ENCODE data around the gene MVB12B.

GRCh38 chr9:126297661-126298060 is 29.0 kb upstream of the MVB12B start:
- TF ChIP-seq ETV6 (CRISPR knock-in tag; conservative IDR thresholded peaks at IDR 0.05) (no peak), ZNF138 (CRISPR knock-in tag; IDR thresholded peaks at IDR 0.05; ENCODE audit: low read depth) (no peak), MYNN (CRISPR knock-in tag; IDR thresholded peaks at IDR 0.05; ENCODE audit: low read depth) (no peak), CAMTA2 (CRISPR knock-in tag; IDR thresholded peaks at IDR 0.05; ENCODE audit: borderline replicate concordance) (no peak), CBX2 (IDR thresholded peaks at IDR 0.05; ENCODE audit: low read depth, low read length) (no peak), CBX2 (CRISPR knock-in tag; IDR thresholded peaks at IDR 0.05; ENCODE audit: low read depth) (no peak), ZNF572 (CRISPR knock-in tag; IDR thresholded peaks at IDR 0.05) (no peak), ADNP (CRISPR knock-in tag; IDR thresholded peaks at IDR 0.05) (no peak)
- TF ChIP-seq, protein P1, sequence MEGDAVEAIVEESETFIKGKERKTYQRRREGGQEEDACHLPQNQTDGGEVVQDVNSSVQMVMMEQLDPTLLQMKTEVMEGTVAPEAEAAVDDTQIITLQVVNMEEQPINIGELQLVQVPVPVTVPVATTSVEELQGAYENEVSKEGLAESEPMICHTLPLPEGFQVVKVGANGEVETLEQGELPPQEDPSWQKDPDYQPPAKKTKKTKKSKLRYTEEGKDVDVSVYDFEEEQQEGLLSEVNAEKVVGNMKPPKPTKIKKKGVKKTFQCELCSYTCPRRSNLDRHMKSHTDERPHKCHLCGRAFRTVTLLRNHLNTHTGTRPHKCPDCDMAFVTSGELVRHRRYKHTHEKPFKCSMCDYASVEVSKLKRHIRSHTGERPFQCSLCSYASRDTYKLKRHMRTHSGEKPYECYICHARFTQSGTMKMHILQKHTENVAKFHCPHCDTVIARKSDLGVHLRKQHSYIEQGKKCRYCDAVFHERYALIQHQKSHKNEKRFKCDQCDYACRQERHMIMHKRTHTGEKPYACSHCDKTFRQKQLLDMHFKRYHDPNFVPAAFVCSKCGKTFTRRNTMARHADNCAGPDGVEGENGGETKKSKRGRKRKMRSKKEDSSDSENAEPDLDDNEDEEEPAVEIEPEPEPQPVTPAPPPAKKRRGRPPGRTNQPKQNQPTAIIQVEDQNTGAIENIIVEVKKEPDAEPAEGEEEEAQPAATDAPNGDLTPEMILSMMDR (CRISPR knock-in tag; IDR thresholded peaks at IDR 0.05), result no peak
